GM20000 (cell line): Measurements from ENCODE around the gene SNED1.

Experiments used
- DNase-seq: peaks from one replicate; pipeline ENCODE4 v3.0.0; 2012; ENCODE audit warnings: low spot score
- TF ChIP-seq, protein P1 (sequence below): IDR thresholded peaks from 2 replicates; pipeline ENCODE4 v1.5.1; 2012; ENCODE audit warnings: mild to moderate bottlenecking, control low read depth; ENCODE audit errors: extremely low read depth, missing control alignments

Gene SNED1

DNA sequence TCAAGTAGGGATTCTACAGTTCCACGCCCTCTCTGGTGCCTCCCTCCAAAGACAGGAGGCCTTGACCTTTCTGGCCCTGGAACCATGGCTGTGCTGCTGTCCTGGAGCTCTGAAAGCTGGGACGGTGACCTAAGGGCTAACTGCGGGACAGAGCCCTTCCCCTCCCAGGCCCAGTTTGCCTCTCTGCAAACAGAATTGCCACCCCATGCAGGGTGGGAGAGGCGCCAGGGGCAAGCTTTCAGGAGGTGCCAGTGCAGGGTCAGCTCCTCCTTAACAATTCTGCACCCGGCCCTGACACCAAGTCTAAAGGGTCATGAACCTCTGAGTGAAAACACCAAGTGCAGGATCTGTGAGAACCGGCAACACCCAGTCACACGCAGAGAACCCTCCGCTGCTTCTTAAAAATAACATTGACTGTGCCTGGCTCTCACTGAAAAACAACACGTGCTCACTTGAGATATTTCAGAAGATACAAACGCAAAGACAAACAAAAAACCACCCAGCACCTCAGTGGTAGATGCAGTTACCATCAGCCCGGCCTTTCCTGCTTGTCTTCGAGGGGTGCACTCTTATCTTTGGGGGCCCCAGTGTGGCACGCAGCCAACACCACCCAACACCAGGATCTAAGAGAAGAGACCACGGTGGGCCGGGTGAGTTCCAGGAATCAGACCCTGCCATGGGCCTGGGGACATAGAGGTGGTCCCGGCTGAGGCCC is 1.1 kb upstream of the SNED1 start:
- DNase-seq: no peak
- TF ChIP-seq, protein P1, sequence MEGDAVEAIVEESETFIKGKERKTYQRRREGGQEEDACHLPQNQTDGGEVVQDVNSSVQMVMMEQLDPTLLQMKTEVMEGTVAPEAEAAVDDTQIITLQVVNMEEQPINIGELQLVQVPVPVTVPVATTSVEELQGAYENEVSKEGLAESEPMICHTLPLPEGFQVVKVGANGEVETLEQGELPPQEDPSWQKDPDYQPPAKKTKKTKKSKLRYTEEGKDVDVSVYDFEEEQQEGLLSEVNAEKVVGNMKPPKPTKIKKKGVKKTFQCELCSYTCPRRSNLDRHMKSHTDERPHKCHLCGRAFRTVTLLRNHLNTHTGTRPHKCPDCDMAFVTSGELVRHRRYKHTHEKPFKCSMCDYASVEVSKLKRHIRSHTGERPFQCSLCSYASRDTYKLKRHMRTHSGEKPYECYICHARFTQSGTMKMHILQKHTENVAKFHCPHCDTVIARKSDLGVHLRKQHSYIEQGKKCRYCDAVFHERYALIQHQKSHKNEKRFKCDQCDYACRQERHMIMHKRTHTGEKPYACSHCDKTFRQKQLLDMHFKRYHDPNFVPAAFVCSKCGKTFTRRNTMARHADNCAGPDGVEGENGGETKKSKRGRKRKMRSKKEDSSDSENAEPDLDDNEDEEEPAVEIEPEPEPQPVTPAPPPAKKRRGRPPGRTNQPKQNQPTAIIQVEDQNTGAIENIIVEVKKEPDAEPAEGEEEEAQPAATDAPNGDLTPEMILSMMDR: no peak

DNA sequence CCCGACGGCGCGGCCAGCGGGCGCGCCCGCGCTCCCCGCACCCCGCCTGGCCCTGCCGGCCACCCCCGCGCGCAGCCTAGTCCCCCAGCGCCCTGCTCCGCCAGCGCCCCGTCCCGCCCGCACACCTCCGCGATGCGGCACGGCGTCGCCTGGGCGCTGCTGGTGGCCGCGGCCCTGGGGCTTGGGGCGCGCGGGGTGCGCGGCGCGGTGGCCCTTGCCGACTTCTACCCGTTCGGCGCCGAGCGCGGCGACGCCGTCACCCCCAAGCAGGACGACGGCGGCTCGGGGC is 232 bp downstream of the SNED1 start:
- DNase-seq: no peak
- TF ChIP-seq, protein P1: no peak

DNA sequence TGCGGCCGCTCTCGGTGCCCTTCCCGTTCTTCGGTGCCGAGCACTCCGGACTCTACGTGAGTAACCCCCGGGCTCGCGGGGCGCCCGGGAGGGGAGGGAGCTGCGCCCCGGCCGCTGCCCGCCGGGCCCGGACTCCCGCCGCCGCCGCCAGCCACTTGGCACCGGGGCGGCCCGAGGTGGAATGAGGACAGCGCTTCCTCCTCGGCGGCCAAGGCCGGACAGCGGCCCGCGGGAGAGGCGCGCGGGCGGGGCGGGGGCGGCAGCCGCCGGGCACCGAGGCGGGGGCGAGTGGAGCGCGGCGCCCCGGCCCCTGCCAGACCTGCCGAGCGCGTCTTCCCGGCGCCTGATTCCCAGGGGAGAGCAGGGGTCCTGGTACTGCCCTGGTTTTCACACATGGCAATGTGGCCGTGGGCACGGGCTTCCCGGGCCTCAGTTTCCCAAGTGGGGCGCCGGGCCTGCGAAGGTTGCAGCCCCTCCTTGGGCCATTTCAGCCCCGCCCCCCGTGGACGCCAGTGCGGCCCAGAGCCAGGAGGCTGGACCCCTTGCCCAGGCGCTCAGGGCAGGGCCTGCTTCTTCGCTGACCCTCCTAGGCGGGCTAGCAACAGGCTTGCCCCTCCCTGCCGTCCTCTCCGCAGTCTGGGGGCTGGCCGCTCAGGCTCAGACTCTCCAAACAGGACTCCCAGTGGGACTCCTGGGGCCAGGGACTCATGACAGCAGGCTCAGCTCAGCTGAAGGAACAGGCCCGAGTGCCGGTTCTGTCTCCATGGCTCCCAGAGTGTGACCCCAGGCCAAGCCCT is 775 bp downstream of the SNED1 start:
- TF ChIP-seq, protein P1: no peak
- no peak for DNase-seq

DNA sequence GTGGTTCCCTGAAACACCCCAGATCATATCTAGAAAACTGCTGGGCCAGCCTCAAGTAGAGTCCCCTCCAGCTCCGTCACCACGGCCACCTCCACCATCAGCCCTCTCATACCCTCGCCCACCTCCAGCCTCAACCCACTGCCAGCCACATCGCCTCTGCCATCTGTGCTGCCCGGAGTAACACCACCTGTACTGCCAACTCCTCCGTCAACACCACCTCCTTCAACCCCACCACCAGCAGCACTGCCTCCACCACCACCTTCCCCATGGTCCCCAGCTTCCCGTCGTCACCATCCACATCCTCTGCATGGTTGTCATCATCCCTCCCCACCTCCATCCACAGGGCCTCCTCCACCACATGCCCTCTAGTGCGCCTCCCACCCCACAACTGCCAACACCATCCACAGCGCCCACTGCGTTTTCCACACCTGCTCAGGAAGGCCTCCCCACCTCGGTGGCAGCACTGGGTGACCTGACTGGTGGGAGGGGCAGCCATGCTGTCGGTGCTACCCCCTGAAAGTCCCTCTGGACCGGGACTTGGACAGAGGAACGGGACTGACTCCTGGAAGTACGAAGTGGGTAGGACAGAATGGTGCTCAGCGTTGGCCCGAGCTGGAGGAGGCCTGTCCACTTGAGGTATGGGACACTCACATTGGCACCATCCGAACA is 1.6 kb downstream of the SNED1 start:
- no peak for DNase-seq
- TF ChIP-seq, protein P1: no peak

DNA sequence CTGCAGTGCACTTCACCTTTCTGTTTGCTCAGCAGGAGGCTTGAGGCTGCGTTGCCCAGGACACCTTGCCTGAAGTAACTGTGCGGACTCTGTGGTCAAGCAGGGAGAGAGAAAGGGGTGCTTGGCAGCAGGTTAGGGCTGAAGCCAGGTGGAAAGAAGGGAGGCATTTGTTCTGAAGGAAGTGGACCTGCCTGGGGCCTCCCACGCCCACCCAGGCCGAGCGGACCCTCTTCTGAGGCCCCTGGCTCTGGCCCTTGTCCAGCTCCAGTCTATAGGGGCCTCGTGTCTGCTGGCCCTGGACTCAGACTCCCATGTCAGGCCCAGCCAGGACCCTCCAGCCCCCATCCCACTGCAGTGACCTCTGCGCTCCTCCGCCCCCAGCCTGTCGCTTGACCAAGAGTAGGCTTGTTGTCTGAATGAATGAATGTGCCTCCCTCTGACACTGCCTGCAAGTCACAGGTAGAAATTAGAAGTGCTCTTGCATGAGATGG is 2.5 kb downstream of the SNED1 start:
- no peak for DNase-seq
- TF ChIP-seq, protein P1: no peak

DNA sequence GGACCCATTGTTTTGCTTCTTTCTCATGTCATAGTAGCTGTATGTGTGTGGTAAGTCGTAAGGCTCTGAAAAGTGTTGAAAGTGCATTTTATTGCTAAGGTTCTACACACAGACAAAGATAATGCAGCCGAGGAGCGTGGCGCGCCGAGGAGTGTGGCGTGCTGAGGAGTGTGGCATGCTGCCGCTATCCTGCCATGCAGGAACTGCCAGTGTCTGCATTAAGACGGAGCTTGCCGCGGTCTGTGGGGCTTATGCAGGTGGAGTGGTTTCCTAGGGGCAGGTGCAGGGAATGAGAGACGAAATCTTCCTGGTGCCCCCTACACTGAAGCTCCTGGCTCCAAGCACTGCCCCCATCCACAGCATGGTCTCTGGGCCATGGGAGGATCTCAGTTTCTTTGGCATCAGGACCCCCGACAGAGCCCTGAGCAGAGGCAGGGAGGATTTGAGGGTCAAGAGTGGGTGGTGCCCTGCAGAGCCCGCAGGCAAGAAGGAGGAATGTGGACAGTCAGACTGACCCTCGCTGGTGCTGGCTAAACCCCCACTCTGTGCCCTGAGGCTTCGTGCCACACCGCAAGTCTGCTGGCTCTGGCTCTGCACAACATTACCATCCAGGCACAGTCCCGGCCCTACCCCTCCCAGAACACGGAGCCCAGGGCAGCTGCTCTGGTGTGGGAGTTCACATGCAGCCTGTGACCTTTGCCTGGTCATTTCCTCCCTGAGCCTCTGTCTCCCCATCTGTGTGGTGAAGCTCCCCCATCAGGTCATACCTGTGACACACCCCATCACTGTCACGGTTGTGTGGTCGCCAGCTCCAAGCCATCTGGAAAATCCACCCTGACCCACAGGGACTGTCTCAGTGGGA is 3.2 kb downstream of the SNED1 start:
- TF ChIP-seq, protein P1: no peak
- no peak for DNase-seq
